Anterior cingulate cortex (tissue), 58 donors: ENCODE data around the gene FN3KRP.
A peak's percentile ranks its signal among the peaks of the same experiment; 100 is the strongest.
"Not testable (repeated sequence)": the region's sequence is repeated elsewhere in the genome, so short reads cannot be mapped to it uniquely, and the experiment has no call there.

ENCODE experiments used
- DNase-seq, 58 donors: peaks; one replicate each; lab custom pipeline; 2025; lab: John Stamatoyannopoulos, UW

The FN3KRP gene

DNA sequence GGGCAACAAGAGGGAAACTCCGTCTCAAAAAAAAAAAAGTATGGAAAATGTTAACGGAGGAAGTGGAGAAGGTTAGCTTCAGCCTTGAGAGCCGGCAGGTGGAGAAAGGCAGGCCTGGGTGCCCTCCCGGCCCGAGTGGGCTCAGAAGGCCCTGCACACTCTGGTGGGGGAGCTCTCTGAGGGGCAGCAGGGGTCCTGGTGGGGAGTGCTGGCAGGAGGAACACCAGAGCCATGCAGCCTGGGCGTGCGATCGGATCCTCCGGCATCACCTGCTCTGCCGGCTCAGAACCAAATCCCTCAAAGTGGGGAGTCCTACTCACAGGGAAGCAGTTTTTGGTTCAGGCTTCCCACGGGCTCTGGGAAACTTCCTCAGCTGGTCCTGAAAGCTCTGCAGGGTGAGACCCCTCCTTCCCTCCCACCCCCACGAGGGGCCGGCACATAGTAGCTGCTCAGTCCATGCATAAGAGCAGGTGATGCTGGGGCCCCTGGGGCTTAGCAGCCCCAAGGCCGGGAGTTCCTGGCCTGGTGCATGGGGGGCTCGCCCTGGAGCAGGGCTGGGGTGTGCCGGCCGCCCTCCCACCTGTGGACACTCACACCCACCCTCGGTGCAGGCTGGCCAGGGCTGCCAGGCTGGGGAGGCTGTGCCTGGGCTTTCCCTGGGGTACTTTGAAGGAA lies 20.1 kb downstream of the FN3KRP start:
- no peak for DNase-seq

GRCh38 chr17:82737967-82738877 lies 21.7 kb downstream of the FN3KRP start:
- DNase-seq, result peak in 56 of 58 donors; percentile 29 to 97 (median 88)

- no peak for DNase-seq
Measured at GRCh38 chr17:82740906-82741759, 24.6 kb downstream of the FN3KRP start.

- DNase-seq, result no peak
Measured at GRCh38 chr17:82743344-82744219, 27.1 kb downstream of the FN3KRP start.

- DNase-seq, result not testable (repeated sequence)
Measured at GRCh38 chr17:82744736-82745135, 28.2 kb downstream of the FN3KRP start.

DNA sequence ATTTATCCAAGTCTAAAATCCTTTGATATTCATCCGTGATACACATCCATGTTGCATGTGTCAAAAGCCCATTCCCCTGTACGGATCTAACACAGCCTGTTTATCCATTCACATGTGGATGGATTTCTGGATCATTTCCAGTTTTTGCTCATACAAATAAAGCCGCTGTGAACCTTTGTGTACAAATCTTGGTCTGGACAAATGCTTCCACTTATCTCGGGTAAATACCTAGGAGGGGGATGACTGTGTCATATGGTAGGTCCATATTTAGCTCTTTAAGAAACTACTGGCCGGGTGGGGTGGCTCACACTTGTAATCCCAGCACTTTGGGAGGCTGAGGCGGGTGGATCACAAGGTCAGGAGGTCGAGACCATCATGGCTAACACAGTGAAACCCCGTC lies 29.0 kb downstream of the FN3KRP start:
- no peak for DNase-seq

DNA sequence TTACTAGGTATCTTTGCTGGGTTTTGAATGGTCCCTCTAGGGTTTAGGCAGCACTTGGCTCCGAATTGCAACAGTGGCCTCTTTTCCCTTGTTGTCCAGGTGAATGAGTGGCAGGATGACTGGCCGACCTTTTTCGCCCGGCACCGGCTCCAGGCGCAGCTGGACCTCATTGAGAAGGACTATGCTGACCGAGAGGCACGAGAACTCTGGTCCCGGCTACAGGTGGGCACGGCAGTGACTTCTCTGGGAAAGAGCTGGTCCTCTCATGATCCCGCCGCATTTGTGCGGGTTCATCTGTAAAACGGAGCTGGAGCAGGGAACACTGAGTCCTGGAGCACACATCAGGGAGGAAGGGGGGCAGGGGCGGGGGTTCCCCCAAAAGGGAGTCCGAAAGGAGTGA lies 32.2 kb downstream of the FN3KRP start:
- DNase-seq, result no peak

DNA sequence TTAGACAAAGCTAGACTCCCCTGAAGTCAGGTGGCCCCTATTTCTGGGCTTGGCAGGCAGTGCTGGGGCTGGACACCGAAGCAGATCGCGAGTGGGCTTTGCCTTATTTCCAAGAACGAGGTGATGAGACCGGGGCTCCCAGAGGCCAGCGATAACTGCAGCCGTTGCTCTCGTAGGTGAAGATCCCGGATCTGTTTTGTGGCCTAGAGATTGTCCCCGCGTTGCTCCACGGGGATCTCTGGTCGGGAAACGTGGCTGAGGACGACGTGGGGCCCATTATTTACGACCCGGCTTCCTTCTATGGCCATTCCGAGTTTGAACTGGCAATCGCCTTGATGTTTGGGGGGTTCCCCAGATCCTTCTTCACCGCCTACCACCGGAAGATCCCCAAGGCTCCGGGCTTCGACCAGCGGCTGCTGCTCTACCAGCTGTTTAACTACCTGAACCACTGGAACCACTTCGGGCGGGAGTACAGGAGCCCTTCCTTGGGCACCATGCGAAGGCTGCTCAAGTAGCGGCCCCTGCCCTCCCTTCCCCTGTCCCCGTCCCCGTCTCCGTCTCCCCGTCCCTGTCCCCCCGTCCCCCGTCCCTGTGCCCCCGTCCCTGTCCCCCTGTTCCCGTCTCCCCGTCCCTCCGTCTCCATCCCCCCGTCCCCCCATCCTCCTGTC lies 33.9 kb downstream of the FN3KRP start:
- no peak for DNase-seq

DNA sequence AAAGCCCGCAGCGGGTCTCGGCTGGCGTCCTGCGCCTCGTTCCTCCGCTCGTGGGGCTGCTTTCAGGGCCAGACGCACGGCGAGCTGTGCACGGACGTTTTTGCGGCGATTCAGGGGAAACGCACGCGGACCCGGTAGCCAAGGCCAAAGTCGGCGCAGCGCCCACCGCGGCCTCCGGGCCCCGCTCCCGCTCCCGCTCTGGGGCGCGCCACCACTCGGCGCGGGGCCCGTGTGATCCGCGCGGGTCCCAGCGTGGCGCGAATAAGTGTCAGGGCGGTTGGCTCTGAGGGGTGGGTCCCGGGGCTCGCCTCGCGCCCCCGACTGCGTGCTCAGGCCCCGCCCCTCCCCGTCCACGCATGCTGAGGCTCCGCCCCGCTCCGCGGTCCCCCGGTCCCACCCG lies 34.7 kb downstream of the FN3KRP start:
- DNase-seq, result peak in 3 of 58 donors; percentile 50 to 75 (median 67)

GRCh38 chr17:82751571-82752370 lies 35.3 kb downstream of the FN3KRP start, which contains the start of gene TBCD:
TSS of gene TBCD (plus strand) at chr17:82752065. CDS start at chr17:82752194, 129 bp downstream.
- peak in 57 of 58 donors; percentile 45 to 98 (median 89) for DNase-seq

GRCh38 chr17:82752371-82753200 lies 36.1 kb downstream of the FN3KRP start:
- DNase-seq, result peak in 3 of 58 donors; percentile 20 to 49 (median 23)

GRCh38 chr17:82753201-82753464 lies 36.6 kb downstream of the FN3KRP start:
- no peak for DNase-seq

DNA sequence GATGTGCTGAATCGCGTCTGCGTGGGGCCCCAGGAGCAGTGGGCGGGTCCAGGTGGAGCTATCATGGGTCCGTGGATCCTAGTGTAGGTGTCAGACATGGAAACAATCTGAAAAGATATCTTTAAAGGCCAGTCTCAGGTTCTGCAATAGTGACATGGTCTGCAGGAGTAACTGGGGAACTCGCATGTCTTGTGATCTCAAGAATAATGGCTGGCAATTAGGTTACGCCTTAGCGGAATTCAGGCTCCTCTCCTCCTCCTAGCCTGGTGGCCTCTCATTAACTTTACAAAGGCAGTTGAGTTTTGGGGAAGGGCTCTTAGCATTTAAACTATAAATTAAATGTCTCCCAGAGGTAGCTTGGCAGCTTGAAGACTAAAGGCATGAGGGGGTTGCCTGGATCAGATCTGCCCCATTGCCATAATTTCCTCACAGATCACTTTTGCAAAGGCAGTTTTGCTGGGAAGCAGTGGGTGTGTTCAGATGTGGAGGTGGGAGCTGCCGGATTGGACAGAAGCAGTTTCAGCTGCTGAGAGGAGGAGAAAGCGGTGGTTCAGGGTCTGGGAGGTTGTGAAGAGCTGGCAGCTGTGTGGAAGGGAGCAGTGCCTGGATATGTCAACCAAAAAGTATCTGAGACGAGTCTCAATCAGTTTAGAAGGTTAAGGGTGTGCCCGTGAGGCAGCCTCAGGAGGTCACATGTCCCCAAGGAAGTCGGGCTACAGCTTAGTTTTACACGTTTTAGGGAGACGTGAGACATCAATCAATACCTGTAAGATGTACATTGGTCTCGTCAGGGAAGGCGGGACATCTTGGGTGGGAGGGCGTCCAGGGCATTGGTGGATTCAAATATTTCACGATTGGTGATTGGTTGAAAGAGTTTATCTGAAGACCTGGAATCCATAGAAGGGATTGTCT lies 38.0 kb downstream of the FN3KRP start:
- DNase-seq, result peak in 14 of 58 donors; percentile 5 to 65 (median 32)

GRCh38 chr17:82756166-82756565 lies 39.7 kb downstream of the FN3KRP start:
- no peak for DNase-seq

DNA sequence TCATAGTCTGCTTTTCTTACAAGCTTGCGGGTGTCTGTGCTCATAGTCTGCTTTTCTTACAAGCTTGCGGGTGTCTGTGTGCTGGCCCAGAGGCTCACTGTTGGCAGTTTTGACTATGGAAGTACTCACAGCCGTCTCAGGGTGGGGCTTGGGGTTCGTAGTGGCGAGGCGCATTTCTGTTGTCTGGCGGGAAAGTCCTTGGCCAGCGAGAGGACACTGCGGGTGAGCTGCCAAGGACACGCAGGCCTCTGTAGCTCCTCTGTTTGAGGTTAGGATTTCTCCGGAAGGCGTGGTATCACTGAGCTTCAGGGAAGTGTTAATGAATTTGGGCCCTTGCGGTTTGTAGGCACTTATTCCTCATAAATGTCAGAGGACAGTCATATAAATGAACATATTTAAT lies 48.9 kb downstream of the FN3KRP start:
- peak in 1 of 58 donors; percentile 43 for DNase-seq

- peak in 31 of 58 donors; percentile 7 to 75 (median 43) for DNase-seq
Measured at GRCh38 chr17:82767041-82767754, 50.7 kb downstream of the FN3KRP start.
